Lung microvascular endothelial cell (primary cell): ENCODE results near the gene GOLPH3L. TPM values are rescaled to one million over a fixed set of nuclear protein-coding genes. Genes with fewer than 3 reads are reported as not detected.
"Not testable (repeated sequence)": the region's sequence is repeated elsewhere in the genome, so short reads cannot be mapped to it uniquely, and the experiment has no call there.

Source experiments
- DNase-seq, 2 donors: peaks; one replicate each; pipeline versions ENCODE4 v3.0.0 to v3.0.0-alpha.2; 2010; ENCODE audit warnings: low read depth in 2 of 2
- total RNA-seq: library from RNA; depleted of rRNA; stranded (reverse); fragments of >200 nt; gene quantifications from 2 replicates; pipeline ENCODE4 v1.2.1, GENCODE V29; 2014

Gene GOLPH3L
- total RNA-seq, 1 donor from 2014 or later: 9.1 TPM

DNA sequence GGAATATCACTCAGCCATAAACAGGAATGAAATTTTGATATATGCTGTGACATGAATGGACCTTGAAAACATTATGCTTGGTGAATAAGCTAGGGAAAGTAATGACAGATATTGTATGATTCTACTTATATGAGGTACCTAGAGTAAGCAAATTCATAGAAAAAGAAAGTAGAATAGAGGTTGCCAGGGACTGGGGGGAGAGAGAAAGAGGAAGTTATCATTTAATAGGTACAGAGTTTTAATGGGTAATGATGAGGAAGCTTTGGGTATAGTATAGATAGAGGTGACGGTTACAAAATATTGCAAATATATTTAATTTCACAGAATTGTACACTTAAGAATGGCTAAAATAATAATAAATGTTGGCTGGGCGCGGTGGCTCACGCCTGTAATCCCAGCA, 36.4 kb downstream of the GOLPH3L start:
- no peak for DNase-seq

- not testable (repeated sequence) for DNase-seq
Measured at GRCh38 chr1:150657064-150657463, 39.9 kb downstream of the GOLPH3L start.

DNA sequence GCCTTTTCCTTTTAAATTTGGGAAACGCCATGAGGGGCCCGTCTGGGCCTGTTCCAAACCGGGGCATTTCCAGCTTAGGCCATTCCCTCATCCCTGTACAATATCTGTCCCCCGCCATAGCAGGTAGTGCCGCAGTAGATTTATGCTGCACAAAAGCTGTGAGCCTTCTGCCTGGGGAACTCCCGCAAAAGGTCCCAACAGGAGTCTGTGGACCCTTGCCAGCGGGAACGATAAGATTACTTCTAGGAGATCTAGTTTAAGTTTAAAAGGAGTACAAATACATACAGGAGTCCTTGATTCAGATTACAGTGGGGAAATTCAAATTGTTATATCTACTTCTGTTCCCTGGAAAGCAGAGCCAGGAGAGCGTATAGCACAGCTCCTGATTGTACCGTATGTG, 42.3 kb downstream of the GOLPH3L start:
- not testable (repeated sequence) for DNase-seq

DNA sequence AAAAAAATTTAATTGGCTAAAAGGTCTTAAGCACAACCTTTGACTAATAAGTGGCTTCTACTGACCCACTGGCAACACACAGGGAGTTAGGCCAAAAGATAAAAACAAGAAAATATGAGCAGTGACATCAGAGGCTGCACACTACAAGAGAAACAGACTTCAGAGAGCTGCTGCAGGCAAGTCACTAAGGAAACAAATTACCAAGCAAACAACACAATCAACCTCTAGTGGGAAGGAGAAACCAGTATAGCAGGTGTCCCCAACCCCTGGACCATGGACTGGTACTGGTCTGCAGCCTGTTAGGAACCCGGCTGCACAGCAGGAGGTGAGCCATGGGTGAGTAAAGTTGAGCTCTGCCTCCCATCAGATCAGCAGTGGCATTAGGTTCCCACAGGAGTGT, 46.8 kb downstream of the GOLPH3L start:
- no peak for DNase-seq

- no peak for DNase-seq
Measured at GRCh38 chr1:150649441-150650075, 47.4 kb downstream of the GOLPH3L start.

DNA sequence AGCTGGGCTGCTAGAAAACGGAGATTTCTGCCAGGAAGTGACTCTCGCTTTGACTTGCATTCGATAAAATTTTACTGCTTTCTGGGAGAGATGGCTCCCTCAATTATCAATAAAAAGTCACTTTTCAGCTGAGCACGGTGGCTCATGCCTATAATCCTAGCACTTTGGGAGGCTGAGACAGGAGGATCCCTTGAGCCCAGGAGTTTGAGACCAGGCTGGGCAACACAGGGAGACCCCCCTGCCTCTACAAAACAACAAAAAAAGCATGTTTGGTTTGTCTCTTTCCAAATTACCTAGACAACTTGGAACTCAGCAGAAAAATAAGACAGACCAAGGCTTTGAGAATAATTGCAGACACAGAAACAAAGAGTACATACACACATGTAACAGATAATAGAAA, 54.7 kb downstream of the GOLPH3L start:
- DNase-seq: no peak

DNA sequence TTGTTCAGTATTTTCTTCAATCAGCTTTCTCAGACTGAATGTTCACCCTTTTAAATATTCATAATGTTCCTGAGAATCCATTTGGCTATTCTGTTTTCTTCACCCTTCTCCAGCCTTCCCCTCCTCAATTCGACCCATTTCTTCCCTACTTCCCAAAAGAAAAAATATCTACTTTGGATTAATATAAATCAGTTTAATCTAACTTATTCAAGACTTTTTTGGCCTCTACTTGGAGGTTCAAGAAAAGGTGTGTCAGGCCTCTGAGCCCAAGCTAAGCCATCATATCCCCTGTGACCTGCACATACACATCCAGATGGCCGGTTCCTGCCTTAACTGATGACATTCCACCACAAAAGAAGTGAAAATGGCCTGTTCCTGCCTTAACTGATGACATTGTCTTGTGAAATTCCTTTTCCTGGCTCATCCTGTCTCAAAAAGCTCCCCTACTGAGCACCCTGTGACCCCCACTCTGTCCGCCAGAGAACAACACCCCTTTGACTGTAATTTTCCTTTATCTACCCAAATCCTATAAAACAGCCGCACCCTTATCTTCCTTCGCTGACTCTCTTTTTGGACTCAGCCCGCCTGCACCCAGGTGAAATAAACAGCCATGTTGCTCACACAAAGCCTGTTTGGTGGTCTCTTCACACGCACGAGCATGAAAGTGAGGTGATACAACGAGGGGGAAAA, 55.7 kb downstream of the GOLPH3L start:
- not testable (repeated sequence) for DNase-seq

DNA sequence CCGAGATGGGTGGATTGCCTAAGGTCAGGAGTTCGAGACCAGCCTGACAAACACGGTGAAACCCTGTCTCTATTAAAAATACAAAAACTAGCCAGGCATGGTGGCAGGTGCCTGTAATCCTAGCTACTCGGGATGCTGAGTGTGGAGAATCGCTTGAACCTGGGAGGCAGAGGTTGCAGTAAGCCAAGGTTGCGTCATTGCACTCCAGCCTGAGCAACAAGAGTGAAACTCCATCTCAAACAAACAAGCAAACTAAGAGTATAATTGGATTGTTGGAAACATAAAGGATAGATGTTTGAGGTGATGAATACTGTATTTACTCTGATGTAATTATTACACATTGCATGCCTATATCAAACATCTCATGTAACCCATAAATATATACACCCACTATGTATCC, 58.5 kb downstream of the GOLPH3L start:
- not testable (repeated sequence) for DNase-seq

- DNase-seq: not testable (repeated sequence)
Measured at GRCh38 chr1:150634839-150635622, 61.9 kb downstream of the GOLPH3L start.

- peak; percentile 100 for DNase-seq
Measured at GRCh38 chr1:150629115-150629928, 67.6 kb downstream of the GOLPH3L start, which contains the start of gene ENSA. TSS of gene ENSA (minus strand) at chr1:150629612. CDS start at chr1:150629470, 142 bp downstream.

GRCh38 chr1:150628766-150629114, 68.2 kb downstream of the GOLPH3L start:
- DNase-seq: no peak

GRCh38 chr1:150627826-150628410, 69.0 kb downstream of the GOLPH3L start:
- DNase-seq: no peak

DNA sequence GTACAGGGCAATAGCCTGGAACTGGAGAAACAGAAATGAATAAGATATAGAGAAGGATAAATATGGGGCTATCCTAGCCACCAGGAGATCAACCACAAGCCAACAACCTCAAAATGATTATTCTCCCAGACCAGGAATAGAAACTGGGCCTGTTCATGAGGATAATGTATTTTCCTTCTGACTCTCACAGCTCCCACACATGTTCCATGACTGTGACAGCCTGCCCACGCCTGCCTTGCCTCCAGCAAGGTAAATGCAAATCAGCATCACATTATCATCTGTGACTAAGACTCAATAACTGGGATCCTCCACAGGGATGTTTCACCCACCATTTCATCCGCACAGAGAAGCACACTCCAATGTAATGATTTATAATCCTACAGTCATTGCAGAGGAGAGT, 70.8 kb downstream of the GOLPH3L start:
- no peak for DNase-seq

GRCh38 chr1:150624546-150624945, 72.4 kb downstream of the GOLPH3L start:
- DNase-seq: not testable (repeated sequence)

DNA sequence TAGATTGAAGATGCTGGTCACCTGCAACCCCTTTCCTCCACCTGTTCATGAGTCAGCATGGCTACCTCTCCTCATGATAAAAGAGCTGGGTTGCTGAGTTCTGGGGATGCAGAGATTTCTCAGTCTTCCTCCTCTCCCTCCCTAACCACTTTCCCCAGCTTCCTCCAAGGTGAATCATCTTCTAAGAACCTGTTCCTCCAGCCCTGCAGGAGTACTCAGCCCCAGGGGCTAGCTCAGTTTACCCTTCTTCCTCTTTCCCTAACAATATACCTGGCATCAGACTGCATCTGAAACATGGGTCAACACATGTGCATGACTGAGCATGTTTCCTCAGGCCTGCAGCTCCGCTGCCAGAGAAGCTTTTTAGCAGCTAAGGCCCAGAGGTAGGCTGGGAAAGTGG, 72.8 kb downstream of the GOLPH3L start:
- DNase-seq: not testable (repeated sequence)

DNA sequence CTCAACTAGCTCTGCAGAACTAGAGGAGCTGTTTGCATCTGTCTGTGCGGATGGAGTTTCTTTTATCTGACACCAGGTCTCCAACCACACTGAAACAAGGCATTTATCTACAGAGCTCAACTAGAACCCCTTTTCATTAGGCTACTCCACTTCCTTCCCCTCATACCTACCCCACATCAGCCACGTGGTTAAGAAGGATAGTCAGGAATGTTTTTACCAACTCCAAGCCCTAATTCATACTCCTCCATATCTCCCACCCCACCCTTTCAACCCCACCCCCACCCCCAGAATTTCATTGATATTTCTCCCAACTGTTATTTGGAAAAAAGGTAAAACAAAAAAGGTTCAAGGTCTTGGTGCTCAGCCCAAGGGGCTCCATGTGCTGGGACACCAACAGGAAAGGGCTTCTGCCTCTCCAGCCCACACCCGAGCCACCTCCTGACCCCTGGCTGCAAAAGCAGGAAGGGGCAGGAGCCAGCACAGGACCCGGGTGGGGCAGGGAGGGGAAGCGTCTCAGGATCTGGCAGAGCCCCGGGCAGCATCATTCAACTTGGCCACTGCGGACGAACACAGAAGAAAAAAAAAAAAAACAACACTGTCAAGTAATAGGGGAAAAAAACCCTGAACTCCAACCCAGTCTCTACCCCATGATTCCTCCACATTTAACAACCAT, 74.5 kb downstream of the GOLPH3L start:
- peak; percentile 58 to 66 for DNase-seq

GRCh38 chr1:150621497-150622302, 75.3 kb downstream of the GOLPH3L start:
- peak; percentile 85 to 86 for DNase-seq

DNA sequence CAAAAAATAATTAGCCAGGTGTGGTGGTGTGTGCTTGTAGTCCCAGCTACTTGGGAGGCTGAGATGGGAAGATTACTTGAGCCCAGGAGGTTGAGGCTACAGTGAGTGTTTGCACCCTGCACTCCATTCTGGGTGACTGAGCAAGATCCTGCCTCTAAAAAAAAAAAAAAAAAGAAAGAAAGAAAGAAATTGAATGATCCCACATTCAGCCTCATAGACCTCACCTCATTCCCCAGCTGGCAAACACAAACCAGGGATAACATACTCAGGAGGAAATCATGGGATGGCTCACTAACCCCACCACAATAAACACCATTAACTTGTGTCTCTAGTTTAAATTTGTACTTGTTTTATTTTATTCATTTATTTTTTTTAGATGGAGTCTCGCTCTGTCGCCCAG, 76.0 kb downstream of the GOLPH3L start:
- no peak for DNase-seq

GRCh38 chr1:150619576-150620509, 77.1 kb downstream of the GOLPH3L start:
- DNase-seq: peak; percentile 33 to 89
